ENCODE data around the gene RAP1GAP.

RAP1GAP gene

GRCh38 chr1:21644906-21645305 is 24.3 kb downstream of the RAP1GAP start:
- no peak overlapping the region for H3K4me3 ChIP-seq (ENCODE audit: low read depth in 1 of 2, low read length in 1 of 2)
- H3K27me3 ChIP-seq = peaks cover 49% of the 10 kb centered on the region
- no peaks in the 10 kb centered on the region for H3K36me3 ChIP-seq
- no peaks in the 10 kb centered on the region for H3K4me1 ChIP-seq (ENCODE audit: control insufficient read depth in 1 of 2, insufficient read depth in 1 of 2, low read depth in 1 of 2, low read length in 1 of 2)
- TF ChIP-seq CTCF (IDR thresholded peaks at IDR 0.05) = no peak
- no peaks in the 10 kb centered on the region for H3K9me3 ChIP-seq
- H3K27ac ChIP-seq = no peak overlapping the region

- H3K4me3 ChIP-seq (ENCODE audit: low read depth in 1 of 2, low read length in 1 of 2) = no peak overlapping the region
- no peaks in the 10 kb centered on the region for H3K4me1 ChIP-seq (ENCODE audit: control insufficient read depth in 1 of 2, insufficient read depth in 1 of 2, low read depth in 1 of 2, low read length in 1 of 2)
- no peak for TF ChIP-seq CTCF (IDR thresholded peaks at IDR 0.05)
- no peaks in the 10 kb centered on the region for H3K36me3 ChIP-seq
- H3K27me3 ChIP-seq = peaks cover 45% of the 10 kb centered on the region
- no peak overlapping the region for H3K27ac ChIP-seq
- H3K9me3 ChIP-seq = no peaks in the 10 kb centered on the region
Measured at GRCh38 chr1:21644348-21644747, 24.8 kb downstream of the RAP1GAP start.

GRCh38 chr1:21643624-21644023 is 25.5 kb downstream of the RAP1GAP start:
- Histone ChIP-seq H3K27me3 (peaks cover 45% of the 10 kb centered on the region), H3K4me1 (ENCODE audit: control insufficient read depth in 1 of 2, insufficient read depth in 1 of 2, low read depth in 1 of 2, low read length in 1 of 2) (no peaks in the 10 kb centered on the region), H3K36me3 (no peaks in the 10 kb centered on the region), H3K4me3 (ENCODE audit: low read depth in 1 of 2, low read length in 1 of 2) (no peak overlapping the region), H3K9me3 (no peaks in the 10 kb centered on the region), H3K27ac (no peak overlapping the region)
- TF ChIP-seq CTCF (IDR thresholded peaks at IDR 0.05) = no peak

GRCh38 chr1:21641967-21642739 is 27.0 kb downstream of the RAP1GAP start:
- no peak overlapping the region for H3K4me3 ChIP-seq (ENCODE audit: low read depth in 1 of 2, low read length in 1 of 2)
- no peaks in the 10 kb centered on the region for H3K36me3 ChIP-seq
- no peaks in the 10 kb centered on the region for H3K9me3 ChIP-seq
- no peak for TF ChIP-seq CTCF (IDR thresholded peaks at IDR 0.05)
- peaks cover 34% of the 10 kb centered on the region for H3K27me3 ChIP-seq
- H3K4me1 ChIP-seq (ENCODE audit: control insufficient read depth in 1 of 2, insufficient read depth in 1 of 2, low read depth in 1 of 2, low read length in 1 of 2) = no peaks in the 10 kb centered on the region
- H3K27ac ChIP-seq = no peak overlapping the region

- Histone ChIP-seq H3K27ac (no peak overlapping the region), H3K4me3 (ENCODE audit: low read depth in 1 of 2, low read length in 1 of 2) (no peak overlapping the region), H3K27me3 (peaks cover 29% of the 10 kb centered on the region), H3K9me3 (no peaks in the 10 kb centered on the region), H3K4me1 (ENCODE audit: control insufficient read depth in 1 of 2, insufficient read depth in 1 of 2, low read depth in 1 of 2, low read length in 1 of 2) (no peaks in the 10 kb centered on the region), H3K36me3 (no peaks in the 10 kb centered on the region)
- no peak for TF ChIP-seq CTCF (IDR thresholded peaks at IDR 0.05)
Measured at GRCh38 chr1:21641537-21641936, 27.6 kb downstream of the RAP1GAP start.

Measured in neutrophil (primary cell).